DND-41 (cell line): Measurements from ENCODE around the gene IFFO2.

Experiments
- ATAC-seq: fragments of 200-7000 bp; cut with Tn5 transposase; 3 replicates; pipeline ENCODE4 v1.9.1; 2021; ENCODE audit warnings: low read depth; ENCODE audit not compliant: insufficient read depth
- DNase-seq: peaks from one replicate; pipeline ENCODE4 v3.0.0-alpha.2; 2020
- H2AFZ ChIP-seq: 2 replicates; pipeline ENCODE4 v1.6.0; 2012; ENCODE audit warnings: low read depth, low read length
- H3K27ac ChIP-seq: 2 replicates; pipeline ENCODE4 v1.5.1; 2012; ENCODE audit warnings: low read length, inconsistent platforms
- H3K27me3 ChIP-seq: fragments of 200-600 bp; sonication (generic); 2 replicates; pipeline ENCODE4 v1.6.0; 2012; ENCODE audit warnings: low read length, mild to moderate bottlenecking, inconsistent platforms; ENCODE audit not compliant: insufficient read depth, poor library complexity
- H3K36me3 ChIP-seq: 2 replicates; pipeline ENCODE4 v1.5.1; 2012; ENCODE audit warnings: low read length, inconsistent platforms; ENCODE audit not compliant: insufficient read depth
- H3K4me1 ChIP-seq: 2 replicates; pipeline ENCODE4 v1.5.1; 2012; ENCODE audit warnings: mild to moderate bottlenecking, low read length; ENCODE audit not compliant: insufficient read depth
- H3K4me2 ChIP-seq: 2 replicates; pipeline ENCODE4 v1.6.0; 2012; ENCODE audit warnings: mild to moderate bottlenecking, moderate library complexity, low read length, inconsistent platforms; ENCODE audit not compliant: insufficient read depth
- H3K4me3 ChIP-seq, 2 experiments: fragments of 200-600 bp in 1 of 2; shearing (Covaris generic) in 1 of 2; 2 replicates each; pipeline ENCODE4 v1.5.1; 2012 to 2016; ENCODE audit warnings: inconsistent platforms in 2 of 2, low read length in 2 of 2, mild to moderate bottlenecking in 2 of 2, low read depth in 1 of 2, moderate library complexity in 1 of 2
- H3K79me2 ChIP-seq: 2 replicates; pipeline ENCODE4 v1.6.0; 2012; ENCODE audit warnings: low read length, inconsistent platforms; ENCODE audit not compliant: insufficient read depth
- H3K9ac ChIP-seq: 2 replicates; pipeline ENCODE4 v1.6.0; 2012; ENCODE audit warnings: low read depth, mild to moderate bottlenecking, inconsistent platforms, low read length, moderate library complexity
- H3K9me3 ChIP-seq: 2 replicates; pipeline ENCODE4 v1.5.1; 2012; ENCODE audit warnings: low read length, moderate library complexity, mild to moderate bottlenecking, inconsistent platforms; ENCODE audit not compliant: insufficient read depth, severe bottlenecking
- H4K20me1 ChIP-seq: 2 replicates; pipeline ENCODE4 v1.6.0; 2012; ENCODE audit warnings: low read length; ENCODE audit not compliant: insufficient read depth
- CTCF ChIP-seq: IDR thresholded peaks from 2 replicates; pipeline ENCODE4 v1.5.1; 2012; ENCODE audit warnings: borderline replicate concordance, low read length, moderate library complexity, mild to moderate bottlenecking; ENCODE audit not compliant: poor library complexity, severe bottlenecking; ENCODE audit errors: extremely low read depth
- EZH2 ChIP-seq: IDR thresholded peaks from 3 replicates; pipeline ENCODE4 v1.6.1; 2012; ENCODE audit warnings: borderline replicate concordance, low read depth, mild to moderate bottlenecking, moderate library complexity, low read length, inconsistent platforms; ENCODE audit not compliant: severe bottlenecking

IFFO2 gene

GRCh38 chr1:18948913-18949685 lies 7.4 kb downstream of the IFFO2 start:
- H3K9ac ChIP-seq = no peak overlapping the region
- TF ChIP-seq CTCF (no peak), EZH2 (no peak)
- no peak overlapping the region for H3K4me3 ChIP-seq
- no peaks in the 10 kb centered on the region for H3K9me3 ChIP-seq
- H3K36me3 ChIP-seq = no peaks in the 10 kb centered on the region
- H3K4me1 ChIP-seq = peaks cover 17% of the 10 kb centered on the region
- H4K20me1 ChIP-seq = peaks cover 27% of the 10 kb centered on the region
- no peak for ATAC-seq
- H3K79me2 ChIP-seq = no peaks in the 10 kb centered on the region
- H3K27ac ChIP-seq = no peak overlapping the region
- H3K27me3 ChIP-seq = no peaks in the 10 kb centered on the region
- no peak for DNase-seq
- no peak overlapping the region for H2AFZ ChIP-seq
- H3K4me2 ChIP-seq = no peak overlapping the region

GRCh38 chr1:18948048-18948912 lies 8.2 kb downstream of the IFFO2 start:
- Histone ChIP-seq H2AFZ (no peak overlapping the region), H3K36me3 (no peaks in the 10 kb centered on the region), H3K9me3 (no peaks in the 10 kb centered on the region), H3K4me2 (no peak overlapping the region), H3K4me1 (peaks cover 15% of the 10 kb centered on the region), H3K9ac (no peak overlapping the region), H3K27ac (no peak overlapping the region), H4K20me1 (peaks cover 22% of the 10 kb centered on the region), H3K79me2 (no peaks in the 10 kb centered on the region), H3K4me3 (no peak overlapping the region), H3K27me3 (no peaks in the 10 kb centered on the region)
- ATAC-seq = peak; percentile 89
- DNase-seq = peak; percentile 61
- no peak for TF ChIP-seq CTCF
- TF ChIP-seq EZH2 = no peak

- no peaks in the 10 kb centered on the region for H3K9me3 ChIP-seq
- no peak overlapping the region for H3K9ac ChIP-seq
- H4K20me1 ChIP-seq = peaks cover 22% of the 10 kb centered on the region
- ATAC-seq (no peak), DNase-seq (no peak)
- H3K79me2 ChIP-seq = no peaks in the 10 kb centered on the region
- no peak overlapping the region for H3K4me2 ChIP-seq
- no peak overlapping the region for H3K4me3 ChIP-seq
- H3K36me3 ChIP-seq = no peaks in the 10 kb centered on the region
- no peak for TF ChIP-seq CTCF
- TF ChIP-seq EZH2 = no peak
- H3K27ac ChIP-seq = no peak overlapping the region
- peaks cover 15% of the 10 kb centered on the region for H3K4me1 ChIP-seq
- H2AFZ ChIP-seq = no peak overlapping the region
- no peaks in the 10 kb centered on the region for H3K27me3 ChIP-seq
Observed at GRCh38 chr1:18947570-18947969, 8.9 kb downstream of the IFFO2 start.
